Measurements from ENCODE around the gene CACNA2D3.

The CACNA2D3 gene

GRCh38 chr3:54243056-54243931 lies 120.9 kb downstream of the CACNA2D3 start:
- Histone ChIP-seq H3K79me2 (ENCODE audit: control insufficient read depth, insufficient read depth, low read length, unreplicated experiment) (no peaks in the 10 kb centered on the region), H3K4me3 (ENCODE audit: low read depth, low read length) (peak overlapping the region; percentile 72), H3K27me3 (ENCODE audit: insufficient read depth, low read length) (no peaks in the 10 kb centered on the region), H2AFZ (ENCODE audit: low read length, unreplicated experiment) (peak overlapping the region; percentile 64), H3K27ac (ENCODE audit: low read depth, low read length) (no peak overlapping the region), H3K36me3 (ENCODE audit: insufficient read depth, low read length) (no peaks in the 10 kb centered on the region), H3K4me1 (ENCODE audit: control insufficient read depth, insufficient read depth, low read length, unreplicated experiment) (no peaks in the 10 kb centered on the region)

GRCh38 chr3:54243960-54244682 lies 121.8 kb downstream of the CACNA2D3 start:
- Histone ChIP-seq H3K4me1 (ENCODE audit: control insufficient read depth, insufficient read depth, low read length, unreplicated experiment) (no peaks in the 10 kb centered on the region), H3K27ac (ENCODE audit: low read depth, low read length) (no peak overlapping the region), H2AFZ (ENCODE audit: low read length, unreplicated experiment) (peak overlapping the region; percentile 17), H3K27me3 (ENCODE audit: insufficient read depth, low read length) (no peaks in the 10 kb centered on the region), H3K79me2 (ENCODE audit: control insufficient read depth, insufficient read depth, low read length, unreplicated experiment) (no peaks in the 10 kb centered on the region), H3K4me3 (ENCODE audit: low read depth, low read length) (peak overlapping the region; percentile 72), H3K36me3 (ENCODE audit: insufficient read depth, low read length) (no peaks in the 10 kb centered on the region)

GRCh38 chr3:54251705-54252104 lies 129.4 kb downstream of the CACNA2D3 start:
- Histone ChIP-seq H3K27me3 (ENCODE audit: insufficient read depth, low read length) (no peaks in the 10 kb centered on the region), H2AFZ (ENCODE audit: low read length, unreplicated experiment) (no peak overlapping the region), H3K27ac (ENCODE audit: low read depth, low read length) (no peak overlapping the region), H3K4me1 (ENCODE audit: control insufficient read depth, insufficient read depth, low read length, unreplicated experiment) (no peaks in the 10 kb centered on the region), H3K4me3 (ENCODE audit: low read depth, low read length) (no peak overlapping the region), H3K79me2 (ENCODE audit: control insufficient read depth, insufficient read depth, low read length, unreplicated experiment) (no peaks in the 10 kb centered on the region), H3K36me3 (ENCODE audit: insufficient read depth, low read length) (no peaks in the 10 kb centered on the region)

GRCh38 chr3:54257125-54257720 lies 134.9 kb downstream of the CACNA2D3 start:
- H3K4me1 ChIP-seq (ENCODE audit: control insufficient read depth, insufficient read depth, low read length, unreplicated experiment): no peaks in the 10 kb centered on the region
- H3K4me3 ChIP-seq (ENCODE audit: low read depth, low read length): no peak overlapping the region
- H3K36me3 ChIP-seq (ENCODE audit: insufficient read depth, low read length): no peaks in the 10 kb centered on the region
- H2AFZ ChIP-seq (ENCODE audit: low read length, unreplicated experiment): no peak overlapping the region
- H3K27ac ChIP-seq (ENCODE audit: low read depth, low read length): no peak overlapping the region
- H3K79me2 ChIP-seq (ENCODE audit: control insufficient read depth, insufficient read depth, low read length, unreplicated experiment): no peaks in the 10 kb centered on the region
- H3K27me3 ChIP-seq (ENCODE audit: insufficient read depth, low read length): no peaks in the 10 kb centered on the region

GRCh38 chr3:54259636-54260035 lies 137.3 kb downstream of the CACNA2D3 start:
- Histone ChIP-seq H3K27ac (ENCODE audit: low read depth, low read length) (no peak overlapping the region), H3K4me1 (ENCODE audit: control insufficient read depth, insufficient read depth, low read length, unreplicated experiment) (no peaks in the 10 kb centered on the region), H3K36me3 (ENCODE audit: insufficient read depth, low read length) (no peaks in the 10 kb centered on the region), H3K27me3 (ENCODE audit: insufficient read depth, low read length) (no peaks in the 10 kb centered on the region), H3K79me2 (ENCODE audit: control insufficient read depth, insufficient read depth, low read length, unreplicated experiment) (no peaks in the 10 kb centered on the region), H3K4me3 (ENCODE audit: low read depth, low read length) (no peak overlapping the region), H2AFZ (ENCODE audit: low read length, unreplicated experiment) (no peak overlapping the region)

GRCh38 chr3:54261141-54261540 lies 138.8 kb downstream of the CACNA2D3 start:
- H3K4me3 ChIP-seq (ENCODE audit: low read depth, low read length): no peak overlapping the region
- H2AFZ ChIP-seq (ENCODE audit: low read length, unreplicated experiment): no peak overlapping the region
- H3K27ac ChIP-seq (ENCODE audit: low read depth, low read length): no peak overlapping the region
- no peaks in the 10 kb centered on the region for H3K4me1 ChIP-seq (ENCODE audit: control insufficient read depth, insufficient read depth, low read length, unreplicated experiment)
- H3K36me3 ChIP-seq (ENCODE audit: insufficient read depth, low read length): no peaks in the 10 kb centered on the region
- H3K27me3 ChIP-seq (ENCODE audit: insufficient read depth, low read length): no peaks in the 10 kb centered on the region
- H3K79me2 ChIP-seq (ENCODE audit: control insufficient read depth, insufficient read depth, low read length, unreplicated experiment): no peaks in the 10 kb centered on the region

- Histone ChIP-seq H3K79me2 (ENCODE audit: control insufficient read depth, insufficient read depth, low read length, unreplicated experiment) (no peaks in the 10 kb centered on the region), H3K27ac (ENCODE audit: low read depth, low read length) (no peak overlapping the region), H2AFZ (ENCODE audit: low read length, unreplicated experiment) (no peak overlapping the region), H3K4me3 (ENCODE audit: low read depth, low read length) (no peak overlapping the region), H3K27me3 (ENCODE audit: insufficient read depth, low read length) (no peaks in the 10 kb centered on the region), H3K36me3 (ENCODE audit: insufficient read depth, low read length) (no peaks in the 10 kb centered on the region), H3K4me1 (ENCODE audit: control insufficient read depth, insufficient read depth, low read length, unreplicated experiment) (no peaks in the 10 kb centered on the region)
These were observed 140.2 kb downstream of the CACNA2D3 start for GRCh38 chr3:54262541-54262940.

GRCh38 chr3:54262946-54263345 lies 140.6 kb downstream of the CACNA2D3 start:
- no peaks in the 10 kb centered on the region for H3K4me1 ChIP-seq (ENCODE audit: control insufficient read depth, insufficient read depth, low read length, unreplicated experiment)
- no peaks in the 10 kb centered on the region for H3K36me3 ChIP-seq (ENCODE audit: insufficient read depth, low read length)
- no peak overlapping the region for H3K4me3 ChIP-seq (ENCODE audit: low read depth, low read length)
- no peaks in the 10 kb centered on the region for H3K79me2 ChIP-seq (ENCODE audit: control insufficient read depth, insufficient read depth, low read length, unreplicated experiment)
- no peaks in the 10 kb centered on the region for H3K27me3 ChIP-seq (ENCODE audit: insufficient read depth, low read length)
- H3K27ac ChIP-seq (ENCODE audit: low read depth, low read length): no peak overlapping the region
- no peak overlapping the region for H2AFZ ChIP-seq (ENCODE audit: low read length, unreplicated experiment)

GRCh38 chr3:54264050-54264449 lies 141.7 kb downstream of the CACNA2D3 start:
- H3K27me3 ChIP-seq (ENCODE audit: insufficient read depth, low read length): no peaks in the 10 kb centered on the region
- no peaks in the 10 kb centered on the region for H3K36me3 ChIP-seq (ENCODE audit: insufficient read depth, low read length)
- H2AFZ ChIP-seq (ENCODE audit: low read length, unreplicated experiment): no peak overlapping the region
- no peak overlapping the region for H3K4me3 ChIP-seq (ENCODE audit: low read depth, low read length)
- H3K79me2 ChIP-seq (ENCODE audit: control insufficient read depth, insufficient read depth, low read length, unreplicated experiment): no peaks in the 10 kb centered on the region
- H3K4me1 ChIP-seq (ENCODE audit: control insufficient read depth, insufficient read depth, low read length, unreplicated experiment): no peaks in the 10 kb centered on the region
- H3K27ac ChIP-seq (ENCODE audit: low read depth, low read length): no peak overlapping the region

GRCh38 chr3:54270816-54271526 lies 148.6 kb downstream of the CACNA2D3 start:
- no peaks in the 10 kb centered on the region for H3K27me3 ChIP-seq (ENCODE audit: insufficient read depth, low read length)
- no peaks in the 10 kb centered on the region for H3K4me1 ChIP-seq (ENCODE audit: control insufficient read depth, insufficient read depth, low read length, unreplicated experiment)
- no peak overlapping the region for H3K4me3 ChIP-seq (ENCODE audit: low read depth, low read length)
- H3K27ac ChIP-seq (ENCODE audit: low read depth, low read length): no peak overlapping the region
- H2AFZ ChIP-seq (ENCODE audit: low read length, unreplicated experiment): no peak overlapping the region
- H3K36me3 ChIP-seq (ENCODE audit: insufficient read depth, low read length): no peaks in the 10 kb centered on the region
- H3K79me2 ChIP-seq (ENCODE audit: control insufficient read depth, insufficient read depth, low read length, unreplicated experiment): no peaks in the 10 kb centered on the region

Measured in ACC112 (cell line).